Fibroblast of mammary gland (primary cell): ENCODE results near the gene SMIM28.

Experiments
- DNase-seq: peaks from one replicate; pipeline ENCODE4 v3.0.0-alpha.2; 2010; ENCODE audit warnings: low read depth
- H3K4me3 ChIP-seq: 2 replicates; pipeline ENCODE4 v1.5.1; 2011; ENCODE audit warnings: low read depth, mild to moderate bottlenecking, low read length, moderate library complexity; ENCODE audit not compliant: control insufficient read depth
- CTCF ChIP-seq: conservative IDR thresholded peaks from 2 replicates; pipeline ENCODE4 v1.5.1; 2011; ENCODE audit warnings: low read depth, low read length, inconsistent platforms; ENCODE audit not compliant: control insufficient read depth, insufficient read depth

SMIM28 gene

DNA sequence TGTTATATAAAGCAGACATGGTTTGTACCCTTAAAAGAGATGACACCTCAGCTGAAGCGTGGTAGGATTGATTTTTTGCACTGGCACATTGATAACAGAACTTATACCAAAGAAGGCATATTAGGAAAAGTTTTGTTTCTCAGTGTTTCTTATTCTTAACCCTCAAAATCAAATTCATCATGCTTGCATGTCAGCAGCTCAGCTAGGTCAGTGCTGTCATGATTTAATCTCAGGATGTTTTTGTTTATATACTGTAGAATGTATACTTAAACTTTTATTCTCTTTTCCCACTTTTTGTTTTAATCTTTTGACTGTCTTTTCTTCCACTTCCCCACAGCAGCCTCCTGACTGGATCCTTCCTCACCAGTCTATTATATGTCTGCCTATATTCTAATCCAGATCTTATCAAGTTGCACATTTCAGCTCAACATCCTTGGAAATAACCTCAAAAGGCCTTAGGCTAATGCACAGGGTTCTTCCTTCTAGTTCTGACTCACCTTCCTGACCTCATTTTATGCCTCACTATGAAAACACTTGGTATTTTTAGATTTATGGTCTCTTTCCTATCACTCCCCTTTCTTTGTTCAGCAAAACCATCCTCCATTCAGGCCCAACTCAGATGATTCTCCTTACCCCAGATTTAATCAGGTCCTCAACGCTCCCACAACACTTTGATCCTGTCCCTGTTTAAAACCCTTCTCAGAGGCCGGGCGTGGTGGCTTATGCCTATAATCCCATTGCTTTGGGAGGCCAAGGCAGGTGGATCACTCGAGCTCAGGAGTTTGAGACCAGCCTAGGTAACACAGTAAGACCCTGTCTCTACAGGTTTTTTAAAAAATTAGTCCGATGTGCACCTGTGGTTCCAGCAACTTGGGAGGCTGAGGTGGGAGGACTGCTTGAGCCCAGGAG is 33.5 kb downstream of the SMIM28 start:
- DNase-seq = peak; percentile 85

DNA sequence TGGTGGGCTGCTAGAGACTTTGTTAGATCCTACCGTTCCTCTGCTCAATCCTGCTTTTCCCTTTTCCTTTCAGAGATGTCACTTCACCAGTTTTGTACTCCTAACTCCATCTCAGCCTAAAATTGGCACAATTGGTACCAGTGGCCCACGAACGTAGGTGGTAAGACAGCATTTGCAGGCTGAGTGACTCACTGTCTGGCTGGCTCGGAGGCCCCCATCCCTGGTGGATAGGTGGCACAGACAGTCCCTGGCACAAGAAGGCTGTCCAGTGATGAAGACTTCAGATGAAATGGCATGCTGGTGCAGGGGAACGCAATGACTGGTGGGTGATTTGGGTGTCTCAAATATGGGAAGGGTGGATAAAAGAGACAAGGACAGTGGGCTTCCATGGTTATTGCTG is 37.4 kb downstream of the SMIM28 start:
- TF ChIP-seq CTCF = no peak
- no peak for DNase-seq
- no peak overlapping the region for H3K4me3 ChIP-seq

More for the DNA sequence above, 33.5 kb downstream of the SMIM28 start:
- no peak overlapping the region for H3K4me3 ChIP-seq
- no peak for TF ChIP-seq CTCF

- no peak for DNase-seq
- no peak overlapping the region for H3K4me3 ChIP-seq
- no peak for TF ChIP-seq CTCF
These were observed 38.5 kb downstream of the SMIM28 start for GRCh38 chr6:138416206-138416605.

DNA sequence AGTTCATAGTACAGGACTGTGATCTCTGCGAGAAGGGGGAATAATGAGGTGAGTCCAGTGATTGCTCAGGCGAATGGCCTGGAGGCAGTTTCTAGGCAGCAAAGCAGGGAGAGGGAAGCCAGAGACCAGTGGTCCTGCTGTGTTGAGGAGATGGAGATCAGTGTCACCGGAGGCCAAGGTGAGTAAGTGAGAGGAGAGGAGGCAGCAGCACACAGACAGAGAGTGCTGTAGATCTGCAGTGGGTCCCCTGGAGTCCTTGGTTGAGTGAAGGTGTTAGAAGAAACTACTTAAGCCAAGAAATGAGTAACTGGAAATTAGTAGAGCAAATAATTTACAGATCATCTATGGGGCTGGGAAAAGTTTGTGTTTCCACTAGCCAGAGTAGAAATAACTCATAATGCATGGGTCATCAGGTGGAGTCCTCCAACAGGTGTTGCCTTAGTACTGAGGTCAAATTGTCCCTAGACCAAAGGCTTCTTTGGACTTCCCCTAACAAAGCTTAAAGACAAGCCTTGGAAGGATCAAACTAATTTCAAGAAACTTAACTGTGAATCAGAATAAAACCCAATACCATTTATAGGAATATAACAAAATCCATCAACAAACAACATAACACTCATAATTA is 39.9 kb downstream of the SMIM28 start:
- no peak for DNase-seq
- no peak for TF ChIP-seq CTCF
- no peak overlapping the region for H3K4me3 ChIP-seq

- TF ChIP-seq CTCF = no peak
- no peak overlapping the region for H3K4me3 ChIP-seq
- no peak for DNase-seq
These were observed 40.5 kb downstream of the SMIM28 start for GRCh38 chr6:138418118-138418742.

DNA sequence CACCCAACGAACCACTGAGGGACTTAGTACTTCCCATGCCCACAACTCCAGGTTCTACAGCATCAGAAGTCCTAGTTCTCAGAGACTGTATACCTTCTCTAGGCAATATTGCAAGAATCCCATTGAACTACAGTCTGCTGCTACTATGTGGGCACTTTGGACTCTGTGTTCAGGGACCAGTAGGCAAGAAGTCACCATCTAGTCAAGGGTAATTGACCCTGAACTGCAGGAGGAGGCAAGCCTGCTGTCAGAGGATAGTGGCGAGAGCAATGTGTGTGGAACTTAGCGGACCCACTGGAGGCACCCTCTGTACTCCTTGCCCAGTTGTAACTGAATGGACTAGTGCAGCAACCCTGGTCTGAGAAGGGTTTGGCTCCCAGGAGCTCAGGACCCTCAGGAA is 42.1 kb downstream of the SMIM28 start:
- no peak for DNase-seq
- no peak for TF ChIP-seq CTCF
- no peak overlapping the region for H3K4me3 ChIP-seq
